OCI-LY3 (cell line): ENCODE measurements around the gene ITGB6.

Experiments
- CTCF ChIP-seq: fragments of 200-600, 300-600 bp; sonication (generic); IDR thresholded peaks from 2 replicates; pipeline ENCODE4 v1.5.1; 2014; ENCODE audit warnings: antibody characterized with exemption, low read length, low read depth
- EZH2phosphoT487 ChIP-seq: fragments of 200-600 bp; shearing (Covaris generic); IDR thresholded peaks from 2 replicates; pipeline ENCODE4 v1.6.1; 2018; ENCODE audit warnings: antibody characterized with exemption, mixed run types, low read depth

- no peak for TF ChIP-seq CTCF
- no peak for TF ChIP-seq EZH2phosphoT487
Measured at GRCh38 chr2:160064916-160065315, 135.2 kb downstream of the ITGB6 start.
